Panc1 (cell line): ENCODE data around the gene LIMK2. TPM values are rescaled to one million over a fixed set of nuclear protein-coding genes. Genes with fewer than 3 reads are reported as not detected.

Experiments used
- ATAC-seq: fragments of 200-7000 bp; cut with Tn5 transposase; 2 replicates; pipeline ENCODE4 v1.9.1; 2020; ENCODE audit warnings: mild to moderate bottlenecking, moderate library complexity
- BruUV-seq: library from RNA; stranded (reverse); fragments of 400-500 nt; replicated peaks from 2 replicates; lab custom pipeline; 2021; lab: Mats Ljungman, UMichigan
- CTCF ChIA-PET: fragments of 300-600 bp; sonication (Branson Sonifier 250); formaldehyde crosslinking; loops from one replicate; lab custom pipeline; 2022; ENCODE audit warnings: antibody characterized with exemption; lab: Charles Lee
- POLR2A ChIA-PET: fragments of 300-600 bp; sonication (Branson Sonifier 250); formaldehyde crosslinking; loops from one replicate; lab custom pipeline; 2022; ENCODE audit warnings: antibody characterized with exemption; lab: Charles Lee
- DNase-seq: peaks from one replicate; pipeline ENCODE4 v3.0.0-alpha.2; 2010; ENCODE audit warnings: low read depth, low spot score
- H3K27ac ChIP-seq: 2 replicates; pipeline ENCODE4 v1.5.1; 2011; ENCODE audit warnings: mild to moderate bottlenecking, low read length, inconsistent platforms
- H3K27me3 ChIP-seq: fragments of 200-500 bp; sonication (Bioruptor generic); 2 replicates; pipeline ENCODE4 v1.6.0; 2014; ENCODE audit warnings: low read length, inconsistent platforms; ENCODE audit not compliant: control insufficient read depth, insufficient read depth
- H3K36me3 ChIP-seq: fragments of 200-500 bp; sonication (Bioruptor generic); 2 replicates; pipeline ENCODE4 v1.5.1; 2014; ENCODE audit warnings: inconsistent platforms, mild to moderate bottlenecking, low read length, moderate library complexity; ENCODE audit not compliant: control insufficient read depth, insufficient read depth
- H3K4me1 ChIP-seq: 2 replicates; pipeline ENCODE4 v1.5.1; 2011; ENCODE audit warnings: inconsistent platforms, mild to moderate bottlenecking, low read length, moderate library complexity; ENCODE audit not compliant: control insufficient read depth, insufficient read depth
- H3K4me3 ChIP-seq, 2 experiments: 2 replicates each; pipeline ENCODE4 v1.5.1; 2011 to 2012; ENCODE audit warnings: low read depth in 2 of 2, low read length in 2 of 2, mild to moderate bottlenecking in 2 of 2, inconsistent platforms in 1 of 2, moderate library complexity in 1 of 2
- H3K9me3 ChIP-seq: fragments of 200-500 bp; sonication (Bioruptor generic); 2 replicates; pipeline ENCODE4 v1.5.1; 2014; ENCODE audit warnings: low read depth, mild to moderate bottlenecking, inconsistent platforms, low read length, moderate library complexity; ENCODE audit not compliant: control insufficient read depth, insufficient read depth
- POLR2AphosphoS5 ChIP-seq: IDR thresholded peaks from 2 replicates; pipeline ENCODE4 v1.6.1; 2012; ENCODE audit warnings: mild to moderate bottlenecking, low read depth, low read length, moderate library complexity
- SIN3A ChIP-seq: IDR thresholded peaks from 2 replicates; pipeline ENCODE4 v1.6.1; 2012; ENCODE audit warnings: low read depth, mild to moderate bottlenecking, low read length, moderate library complexity, borderline replicate concordance; ENCODE audit not compliant: insufficient read depth
- TCF7L2 ChIP-seq: IDR thresholded peaks from 2 replicates; pipeline ENCODE4 v1.6.1; 2011; ENCODE audit warnings: mild to moderate bottlenecking, low read depth, low read length, inconsistent platforms
- in situ Hi-C: cut with HindIII; loops from 2 replicates; pipeline ENCODE4 v1.10.0; 2016; ENCODE audit warnings: low sequenced_read_pairs, low pct_unique_long_range_greater_than_20kb
- intact Hi-C: fragments of 100-400 bp; cut with micrococcal nuclease; formaldehyde crosslinking; loops from one replicate; pipeline ENCODE4 v1.10.0; 2022; ENCODE audit not compliant: unreplicated experiment
- total RNA-seq: library from RNA; stranded (reverse); gene quantifications from one replicate; pipeline ENCODE4 v1.2.1, GENCODE V29; 2021; ENCODE audit not compliant: unreplicated experiment
- TF ChIP-seq, protein P1 (sequence below): fragments of 450-650 bp; IDR thresholded peaks from 2 replicates; pipeline ENCODE4 v1.5.1; 2017; ENCODE audit warnings: mild to moderate bottlenecking
- TF ChIP-seq, protein P2 (sequence below), 2 experiments: IDR thresholded peaks; 2 replicates each; pipeline ENCODE4 v1.6.1; 2011 to 2012; ENCODE audit warnings: low read depth in 2 of 2, control low read depth in 1 of 2, low read length in 1 of 2, mild to moderate bottlenecking in 1 of 2, moderate library complexity in 1 of 2; ENCODE audit not compliant: insufficient read depth in 1 of 2

LIMK2 gene
- total RNA-seq, 1 experiment from 2014 or later: 12.6 TPM

DNA sequence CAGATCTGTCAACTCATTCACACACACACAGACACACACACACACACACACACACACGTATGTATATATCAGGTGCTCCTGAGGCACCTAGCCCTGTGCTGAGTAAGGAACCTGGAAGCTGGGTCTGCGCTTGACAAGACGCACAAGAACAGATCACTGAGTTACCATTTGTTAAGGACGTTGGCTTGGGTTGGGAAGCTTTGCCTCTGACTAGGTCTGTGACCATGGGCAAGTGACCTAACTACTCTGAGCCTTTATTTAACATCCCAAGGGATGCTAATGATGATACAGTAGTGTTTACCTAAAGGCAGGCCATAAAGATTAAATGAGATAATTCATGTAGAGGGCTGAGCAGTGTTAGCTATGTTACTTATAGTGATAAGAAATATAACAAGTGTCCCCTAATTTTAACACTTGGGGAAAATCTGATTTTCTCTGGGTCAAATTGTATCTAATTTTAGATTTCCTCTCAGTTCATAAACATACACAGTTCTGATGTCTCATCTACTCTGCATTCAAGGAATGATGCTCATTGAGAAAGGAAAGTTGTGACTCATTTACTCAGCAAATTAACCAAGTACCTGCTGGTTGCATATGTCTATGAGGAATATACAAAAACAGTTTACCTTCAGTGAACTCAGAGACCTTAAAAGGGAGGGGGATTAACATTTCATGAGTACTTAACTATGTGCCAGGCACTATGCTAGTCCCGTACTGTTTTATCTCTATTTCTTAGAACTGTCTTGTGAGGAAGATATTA, 38.5 kb upstream of the LIMK2 start:
- TF ChIP-seq TCF7L2 (no peak), SIN3A (no peak), POLR2AphosphoS5 (no peak)
- TF ChIP-seq, protein P1, sequence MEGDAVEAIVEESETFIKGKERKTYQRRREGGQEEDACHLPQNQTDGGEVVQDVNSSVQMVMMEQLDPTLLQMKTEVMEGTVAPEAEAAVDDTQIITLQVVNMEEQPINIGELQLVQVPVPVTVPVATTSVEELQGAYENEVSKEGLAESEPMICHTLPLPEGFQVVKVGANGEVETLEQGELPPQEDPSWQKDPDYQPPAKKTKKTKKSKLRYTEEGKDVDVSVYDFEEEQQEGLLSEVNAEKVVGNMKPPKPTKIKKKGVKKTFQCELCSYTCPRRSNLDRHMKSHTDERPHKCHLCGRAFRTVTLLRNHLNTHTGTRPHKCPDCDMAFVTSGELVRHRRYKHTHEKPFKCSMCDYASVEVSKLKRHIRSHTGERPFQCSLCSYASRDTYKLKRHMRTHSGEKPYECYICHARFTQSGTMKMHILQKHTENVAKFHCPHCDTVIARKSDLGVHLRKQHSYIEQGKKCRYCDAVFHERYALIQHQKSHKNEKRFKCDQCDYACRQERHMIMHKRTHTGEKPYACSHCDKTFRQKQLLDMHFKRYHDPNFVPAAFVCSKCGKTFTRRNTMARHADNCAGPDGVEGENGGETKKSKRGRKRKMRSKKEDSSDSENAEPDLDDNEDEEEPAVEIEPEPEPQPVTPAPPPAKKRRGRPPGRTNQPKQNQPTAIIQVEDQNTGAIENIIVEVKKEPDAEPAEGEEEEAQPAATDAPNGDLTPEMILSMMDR: no peak
- TF ChIP-seq, protein P2, sequence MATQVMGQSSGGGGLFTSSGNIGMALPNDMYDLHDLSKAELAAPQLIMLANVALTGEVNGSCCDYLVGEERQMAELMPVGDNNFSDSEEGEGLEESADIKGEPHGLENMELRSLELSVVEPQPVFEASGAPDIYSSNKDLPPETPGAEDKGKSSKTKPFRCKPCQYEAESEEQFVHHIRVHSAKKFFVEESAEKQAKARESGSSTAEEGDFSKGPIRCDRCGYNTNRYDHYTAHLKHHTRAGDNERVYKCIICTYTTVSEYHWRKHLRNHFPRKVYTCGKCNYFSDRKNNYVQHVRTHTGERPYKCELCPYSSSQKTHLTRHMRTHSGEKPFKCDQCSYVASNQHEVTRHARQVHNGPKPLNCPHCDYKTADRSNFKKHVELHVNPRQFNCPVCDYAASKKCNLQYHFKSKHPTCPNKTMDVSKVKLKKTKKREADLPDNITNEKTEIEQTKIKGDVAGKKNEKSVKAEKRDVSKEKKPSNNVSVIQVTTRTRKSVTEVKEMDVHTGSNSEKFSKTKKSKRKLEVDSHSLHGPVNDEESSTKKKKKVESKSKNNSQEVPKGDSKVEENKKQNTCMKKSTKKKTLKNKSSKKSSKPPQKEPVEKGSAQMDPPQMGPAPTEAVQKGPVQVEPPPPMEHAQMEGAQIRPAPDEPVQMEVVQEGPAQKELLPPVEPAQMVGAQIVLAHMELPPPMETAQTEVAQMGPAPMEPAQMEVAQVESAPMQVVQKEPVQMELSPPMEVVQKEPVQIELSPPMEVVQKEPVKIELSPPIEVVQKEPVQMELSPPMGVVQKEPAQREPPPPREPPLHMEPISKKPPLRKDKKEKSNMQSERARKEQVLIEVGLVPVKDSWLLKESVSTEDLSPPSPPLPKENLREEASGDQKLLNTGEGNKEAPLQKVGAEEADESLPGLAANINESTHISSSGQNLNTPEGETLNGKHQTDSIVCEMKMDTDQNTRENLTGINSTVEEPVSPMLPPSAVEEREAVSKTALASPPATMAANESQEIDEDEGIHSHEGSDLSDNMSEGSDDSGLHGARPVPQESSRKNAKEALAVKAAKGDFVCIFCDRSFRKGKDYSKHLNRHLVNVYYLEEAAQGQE (IDR thresholded peaks at IDR 0.05; ENCODE audit: insufficient read depth in 1 of 2, low read depth in 2 of 2, low read length in 1 of 2): no peak
- intact Hi-C loops (no loop called here), in situ Hi-C loops (no loop called here)
- BruUV-seq: no TSS peak
- ChIA-PET POLR2A (no interaction called here), CTCF (interaction anchor here (0.6 kb wide), 1 partner anchor 192 kb away, joined by 3 read pairs; no protein-coding TSS in a partner anchor)
- peak; percentile 80 for DNase-seq
- peak; percentile 80 for ATAC-seq
- no peaks in the 10 kb centered on the region for H3K36me3 ChIP-seq
- no peaks in the 10 kb centered on the region for H3K27me3 ChIP-seq
- no peak overlapping the region for H3K4me3 ChIP-seq
- H3K9me3 ChIP-seq: no peaks in the 10 kb centered on the region
- no peaks in the 10 kb centered on the region for H3K4me1 ChIP-seq
- H3K27ac ChIP-seq: no peak overlapping the region

DNA sequence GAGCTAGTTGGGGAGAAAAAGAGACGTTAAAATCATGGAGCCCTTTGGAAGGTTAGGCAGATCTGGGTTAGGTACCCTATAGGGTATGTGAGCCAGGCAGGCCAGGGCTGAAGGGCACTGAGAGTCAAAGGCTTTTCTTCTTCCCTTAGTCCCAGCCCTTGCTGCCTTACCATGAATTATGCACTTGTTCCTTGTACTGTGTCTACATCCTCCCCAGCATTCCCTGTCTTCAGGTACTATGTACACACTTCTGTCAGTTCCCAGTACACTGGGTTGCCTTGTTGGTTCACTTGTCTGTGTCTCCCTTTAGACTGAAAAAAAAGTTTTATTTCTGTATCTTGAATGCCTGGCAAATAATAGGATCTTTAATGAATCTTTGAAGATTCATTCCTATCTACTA, 35.2 kb upstream of the LIMK2 start:
- in situ Hi-C loops (no loop called here), intact Hi-C loops (no loop called here)
- POLR2A ChIA-PET: interaction anchor here (1.0 kb wide), 1 partner anchor 15 kb away, joined by 15 read pairs; no protein-coding TSS in a partner anchor
- CTCF ChIA-PET: no interaction called here
- Histone ChIP-seq H3K27ac (no peak overlapping the region), H3K9me3 (no peaks in the 10 kb centered on the region), H3K36me3 (no peaks in the 10 kb centered on the region), H3K4me1 (peaks cover 7% of the 10 kb centered on the region; the same call in 1 of the 2 replicates), H3K4me3 (no peak overlapping the region), H3K27me3 (no peaks in the 10 kb centered on the region)
- DNase-seq (no peak), ATAC-seq (no peak)
- BruUV-seq: no TSS peak
- TF ChIP-seq TCF7L2: no peak
- TF ChIP-seq, protein P2 (IDR thresholded peaks at IDR 0.05; ENCODE audit: insufficient read depth in 1 of 2, low read depth in 2 of 2, low read length in 1 of 2): no peak
- TF ChIP-seq SIN3A: no peak
- TF ChIP-seq POLR2AphosphoS5: no peak
- TF ChIP-seq, protein P1: no peak
